Gastroesophageal sphincter (tissue), 4 donors: ENCODE results near the gene XRCC5. TPM values are rescaled to one million over a fixed set of nuclear protein-coding genes. Genes with fewer than 3 reads are reported as not detected.

ENCODE experiments used
- ATAC-seq: fragments of 150-250 bp; one replicate; pipeline ENCODE4 v1.9.1; 2016; ENCODE audit warnings: mild to moderate bottlenecking, moderate library complexity
- H3K27ac ChIP-seq, 4 donors: fragments of 200-600 bp; sonication (generic) in 3 of 4; 1 replicate in 3 of 4; 2 replicates in 1 of 4; pipeline ENCODE4 v1.5.1; 2016 to 2019
- H3K27me3 ChIP-seq: fragments of 200-600 bp; sonication (generic); one replicate; pipeline ENCODE4 v1.5.1; 2019
- H3K36me3 ChIP-seq, 2 donors: fragments of 200-600 bp; sonication (generic); one replicate each; pipeline ENCODE4 v1.5.1; 2019; ENCODE audit warnings: control low read depth in 1 of 2
- H3K4me1 ChIP-seq, 3 donors: fragments of 200-600 bp; sonication (generic); 1 replicate in 2 of 3; 2 replicates in 1 of 3; pipeline ENCODE4 v1.5.1; 2016 to 2019; ENCODE audit warnings: control low read depth in 2 of 3
- H3K4me3 ChIP-seq, 2 donors: fragments of 200-600 bp; sonication (generic); one replicate each; pipeline ENCODE4 v1.5.1; 2019; ENCODE audit warnings: mild to moderate bottlenecking in 1 of 2, moderate library complexity in 1 of 2
- H3K9me3 ChIP-seq, 3 donors: fragments of 200-600 bp; sonication (generic); one replicate each; pipeline ENCODE4 v1.5.1; 2017 to 2019; ENCODE audit warnings: control low read depth in 2 of 3
- CTCF ChIP-seq, 4 experiments: fragments of 200-600 bp in 2 of 4; fragments of 450-650 bp in 2 of 4; sonication (generic) in 1 of 4; IDR thresholded peaks; one replicate each; pipeline ENCODE4 v1.5.1; 2017 to 2019; ENCODE audit warnings: antibody characterized with exemption in 4 of 4, mild to moderate bottlenecking in 2 of 4, moderate library complexity in 2 of 4
- EP300 ChIP-seq: sonication (generic); formaldehyde crosslinking; IDR thresholded peaks from one replicate; pipeline ENCODE4 v1.6.1; 2017; ENCODE audit warnings: antibody characterized with exemption, mild to moderate bottlenecking
- POLR2A ChIP-seq, 2 donors: fragments of 450-650 bp; IDR thresholded peaks; one replicate each; pipeline ENCODE4 v1.6.1; 2017; ENCODE audit warnings: antibody characterized with exemption in 2 of 2, mild to moderate bottlenecking in 2 of 2, moderate library complexity in 1 of 2
- POLR2AphosphoS5 ChIP-seq: sonication (generic); formaldehyde crosslinking; IDR thresholded peaks from one replicate; pipeline ENCODE4 v1.6.1; 2017; ENCODE audit warnings: antibody characterized with exemption
- WGBS, 2 donors: methylation state at CpG; one replicate each; pipeline ENCODE4 v1.1.5; 2018; ENCODE audit warnings: low coverage in 1 of 2; 5-methylcytosine and 5-hydroxymethylcytosine counted together
- total RNA-seq, 4 donors: library from RNA; depleted of rRNA; stranded (reverse); fragments of >200 nt; gene quantifications; one replicate each; pipeline ENCODE4 v1.1.0, GENCODE V29; 2016

Gene XRCC5
- total RNA-seq, 4 donors from 2014 or later: 143 to 190 (median 187) TPM

GRCh38 chr2:216144857-216145256, 35.7 kb downstream of the XRCC5 start:
- TF ChIP-seq POLR2AphosphoS5 (no peak), CTCF (IDR thresholded peaks at IDR 0.05) (no peak), EP300 (no peak), POLR2A (IDR thresholded peaks at IDR 0.05) (no peak)
- 90 to 94% methylated on average over 4 of the region's 4 CpGs for WGBS, 2 donors

GRCh38 chr2:216146573-216146972, 37.4 kb downstream of the XRCC5 start:
- Histone ChIP-seq H3K36me3 (peaks cover 7 to 99% of the 10 kb centered on the region in 2 donors), H3K4me1 (no peaks in the 10 kb centered on the region), H3K27ac (no peak overlapping the region), H3K9me3 (no peaks in the 10 kb centered on the region), H3K4me3 (no peak overlapping the region), H3K27me3 (no peaks in the 10 kb centered on the region)
- 69 to 89% methylated on average over 2 of the region's 4 CpGs for WGBS, 2 donors
- TF ChIP-seq EP300 (no peak), POLR2AphosphoS5 (no peak), CTCF (IDR thresholded peaks at IDR 0.05) (no peak), POLR2A (IDR thresholded peaks at IDR 0.05) (no peak)
- no peak for ATAC-seq

More at GRCh38 chr2:216144857-216145256, 35.7 kb downstream of the XRCC5 start:
- Histone ChIP-seq H3K27ac (no peak overlapping the region), H3K4me1 (no peaks in the 10 kb centered on the region), H3K9me3 (no peaks in the 10 kb centered on the region), H3K4me3 (no peak overlapping the region), H3K36me3 (peaks cover 7 to 99% of the 10 kb centered on the region in 2 donors), H3K27me3 (no peaks in the 10 kb centered on the region)
- no peak for ATAC-seq

GRCh38 chr2:216147172-216148131, 38.3 kb downstream of the XRCC5 start:
- no peak overlapping the region for H3K4me3 ChIP-seq
- no peak for TF ChIP-seq EP300
- TF ChIP-seq CTCF (IDR thresholded peaks at IDR 0.05): no peak
- TF ChIP-seq POLR2A (IDR thresholded peaks at IDR 0.05): no peak
- TF ChIP-seq POLR2AphosphoS5: no peak
- H3K27ac ChIP-seq: no peak overlapping the region
- peaks cover 3 to 99% of the 10 kb centered on the region in 2 donors for H3K36me3 ChIP-seq
- no peaks in the 10 kb centered on the region for H3K4me1 ChIP-seq
- ATAC-seq: no peak
- no peaks in the 10 kb centered on the region for H3K9me3 ChIP-seq
- no peaks in the 10 kb centered on the region for H3K27me3 ChIP-seq
- WGBS, 2 donors: 91 to 94% methylated on average over 3 to 5 of the region's 5 CpGs

- WGBS, 2 donors: 80 to 86% methylated on average over 4 of the region's 4 CpGs
- no peak for ATAC-seq
- peaks cover 3 to 99% of the 10 kb centered on the region in 2 donors for H3K36me3 ChIP-seq
Observed at GRCh38 chr2:216148983-216149382, 39.8 kb downstream of the XRCC5 start.

More at GRCh38 chr2:216148983-216149382, 39.8 kb downstream of the XRCC5 start:
- Histone ChIP-seq H3K4me3 (no peak overlapping the region), H3K9me3 (no peaks in the 10 kb centered on the region), H3K4me1 (no peaks in the 10 kb centered on the region), H3K27ac (no peak overlapping the region), H3K27me3 (no peaks in the 10 kb centered on the region)
- TF ChIP-seq POLR2A (IDR thresholded peaks at IDR 0.05) (no peak), POLR2AphosphoS5 (no peak), EP300 (no peak), CTCF (IDR thresholded peaks at IDR 0.05) (no peak)
